Ovary (tissue), 9 donors: ENCODE data around the gene CEMIP. TPM values are rescaled to one million over a fixed set of nuclear protein-coding genes. Genes with fewer than 3 reads are reported as not detected.
A peak's percentile ranks its signal among the peaks of the same experiment; 100 is the strongest.

Experiments
- DNase-seq, 5 donors: peaks; one replicate each; pipeline ENCODE4 v3.0.0-alpha.2; 2019 to 2020
- H3K27ac ChIP-seq, 2 donors: fragments of 200-600 bp; one replicate each; pipeline versions ENCODE4 v1.5.1 to v1.8.0; 2019 to 2022
- H3K27me3 ChIP-seq: fragments of 200-600 bp; one replicate; pipeline ENCODE4 v1.8.0; 2022
- H3K36me3 ChIP-seq: fragments of 200-600 bp; sonication (generic); one replicate; pipeline ENCODE4 v1.5.1; 2019
- H3K4me1 ChIP-seq: one replicate; pipeline ENCODE4 v1.8.1; 2013; ENCODE audit warnings: mild to moderate bottlenecking, moderate library complexity; ENCODE audit not compliant: insufficient read depth
- H3K4me3 ChIP-seq: fragments of 200-600 bp; sonication (generic); one replicate; pipeline ENCODE4 v1.5.1; 2017
- H3K9me3 ChIP-seq, 2 donors: fragments of 200-600 bp in 1 of 2; sonication (generic) in 1 of 2; one replicate each; pipeline versions ENCODE4 v1.5.1 to v1.8.1; 2013 to 2019; ENCODE audit warnings: mild to moderate bottlenecking in 1 of 2, moderate library complexity in 1 of 2
- CTCF ChIP-seq, 3 donors: fragments of 450-650 bp in 2 of 3; fragments of 200-600 bp in 1 of 3; IDR thresholded peaks; one replicate each; pipeline versions ENCODE4 v1.5.1 to v1.8.0; 2016 to 2022; ENCODE audit warnings: antibody characterized with exemption in 3 of 3, mild to moderate bottlenecking in 1 of 3
- EP300 ChIP-seq: sonication (generic); formaldehyde crosslinking; IDR thresholded peaks from one replicate; pipeline ENCODE4 v1.6.1; 2017; ENCODE audit warnings: antibody characterized with exemption
- POLR2A ChIP-seq: fragments of 450-650 bp; IDR thresholded peaks from one replicate; pipeline ENCODE4 v1.6.1; 2017; ENCODE audit warnings: antibody characterized with exemption, mild to moderate bottlenecking, moderate library complexity
- WGBS, 3 donors: extraction: QIAGEN DNeasy Blood & Tissue Kit in 1 of 3; methylation state at CpG; one replicate each; pipeline versions ENCODE4 v1.1.5 to v1.1.7; 2013 to 2017; 5-methylcytosine and 5-hydroxymethylcytosine counted together
- intact Hi-C, 4 donors: fragments of 100-400 bp; cut with DNase I; formaldehyde crosslinking; loops; one replicate each; pipeline versions ENCODE4 v1.11.0 to v1.15.1; 2022 to 2023
- polyA plus RNA-seq, 2 donors: library from polyadenylated mRNA; stranded (reverse); fragments of 200-250 nt in 1 of 2; fragments of 350-450 nt in 1 of 2; fragmentation: Illumina TruSeq in 1 of 2; extraction: RNeasy Lipid Tissue Mini Kit (QIAGEN cat#74804) in 1 of 2; gene quantifications; one replicate each; pipeline ENCODE4 v1.2.3, GENCODE V29; 2013 to 2014
- total RNA-seq, 7 donors: library from RNA; depleted of rRNA in 2 of 7; stranded (reverse); fragments of >200 nt in 2 of 7; fragmentation: NEBNext Ultra II Directional in 3 of 7; extraction: Animal tissue kit (Norgen Biotek cat#: 25700) in 3 of 7; gene quantifications; one replicate each; pipeline versions ENCODE4 v1.1.0 to v1.2.4, GENCODE V29; 2016 to 2023
- donor health status: DM: no; HTN: no; CAD: no; lungs with moderate emphysema.
- donor health status: DM: no; HTN: no; CAD: no.
- donor health status: Bipolar disorder and iron deficiency.
- donor health status: DM: yes; HTN: yes; CAD: no.
- donor health status: DM: no; HTN: no; CAD: no.
- donor health status: DM: yes; HTN: yes; CAD: no.

Gene CEMIP
- total and polyA plus RNA-seq, 9 donors = 2.2 to 12.3 (median 4.7) TPM

GRCh38 chr15:80931721-80932512 is 152.7 kb downstream of the CEMIP start:
- no peaks in the 10 kb centered on the region for H3K36me3 ChIP-seq
- intact Hi-C loops = no loop called here
- TF ChIP-seq CTCF (IDR thresholded peaks at IDR 0.05) (no peak), POLR2A (no peak), EP300 (no peak)
- H3K27ac ChIP-seq = peak overlapping the region in 1 of 2 donors; percentile 68
- no peaks in the 10 kb centered on the region for H3K9me3 ChIP-seq
- H3K4me1 ChIP-seq = peaks cover 7% of the 10 kb centered on the region
- no peaks in the 10 kb centered on the region for H3K27me3 ChIP-seq
- 91 to 93% (median 92%) methylated on average over 20 of the region's 20 CpGs for WGBS, 3 donors
- no peak overlapping the region for H3K4me3 ChIP-seq
- peak in 1 of 5 donors; percentile 30 for DNase-seq

- H3K4me3 ChIP-seq = no peak overlapping the region
- intact Hi-C loops = no loop called here
- no peaks in the 10 kb centered on the region for H3K27me3 ChIP-seq
- no peaks in the 10 kb centered on the region for H3K9me3 ChIP-seq
- WGBS, 3 donors = 39 to 48% (median 44%) methylated on average over 5 of the region's 5 CpGs
- H3K36me3 ChIP-seq = no peaks in the 10 kb centered on the region
- peaks cover 7% of the 10 kb centered on the region for H3K4me1 ChIP-seq
- H3K27ac ChIP-seq = peak overlapping the region in 1 of 2 donors; percentile 68
- DNase-seq = no peak
- TF ChIP-seq EP300 = no peak
- no peak for TF ChIP-seq POLR2A
- no peak for TF ChIP-seq CTCF (IDR thresholded peaks at IDR 0.05)
Observed at GRCh38 chr15:80932513-80932815, 153.3 kb downstream of the CEMIP start.

- H3K4me3 ChIP-seq = no peak overlapping the region
- intact Hi-C loops = no loop called here
- H3K4me1 ChIP-seq = peaks cover 7% of the 10 kb centered on the region
- H3K36me3 ChIP-seq = no peaks in the 10 kb centered on the region
- TF ChIP-seq POLR2A = no peak
- no peak for TF ChIP-seq EP300
- TF ChIP-seq CTCF (IDR thresholded peaks at IDR 0.05) = no peak
- peak; percentile 63 to 83 (median 78) for DNase-seq
- peak overlapping the region in 1 of 2 donors; percentile 60 for H3K27ac ChIP-seq
- H3K27me3 ChIP-seq = no peaks in the 10 kb centered on the region
- 16 to 39% (median 20%) methylated on average over 15 of the region's 15 CpGs for WGBS, 3 donors
- H3K9me3 ChIP-seq = no peaks in the 10 kb centered on the region
Observed at GRCh38 chr15:80932989-80933388, 153.8 kb downstream of the CEMIP start.

- no peak for DNase-seq
- H3K4me1 ChIP-seq = peaks cover 7% of the 10 kb centered on the region
- H3K27me3 ChIP-seq = no peaks in the 10 kb centered on the region
- TF ChIP-seq CTCF (IDR thresholded peaks at IDR 0.05) (no peak), POLR2A (no peak), EP300 (no peak)
- no peaks in the 10 kb centered on the region for H3K9me3 ChIP-seq
- no peaks in the 10 kb centered on the region for H3K36me3 ChIP-seq
- intact Hi-C loops = no loop called here
- 79 to 87% (median 83%) methylated on average over 3 of the region's 3 CpGs for WGBS, 3 donors
- H3K4me3 ChIP-seq = no peak overlapping the region
- H3K27ac ChIP-seq = no peak overlapping the region
Observed at GRCh38 chr15:80934761-80935221, 155.6 kb downstream of the CEMIP start.
